Brain microvascular endothelial cell (primary cell): ENCODE data around the gene TEX10.

Experiments
- DNase-seq: peaks from one replicate; pipeline ENCODE4 v3.0.0-alpha.2; 2020
- H3K27ac ChIP-seq: fragments of 250-450 bp; sonication (Bioruptor Pico); 2 replicates; pipeline ENCODE4 v1.5.1; 2020; ENCODE audit warnings: mild to moderate bottlenecking, moderate library complexity
- H3K27me3 ChIP-seq: fragments of 250-450 bp; sonication (Bioruptor Pico); replicated peaks from 2 replicates; pipeline ENCODE4 v1.5.1; 2020; ENCODE audit warnings: mild to moderate bottlenecking
- H3K36me3 ChIP-seq: fragments of 250-450 bp; sonication (Bioruptor Pico); replicated peaks from 2 replicates; pipeline ENCODE4 v1.5.1; 2020; ENCODE audit warnings: mild to moderate bottlenecking
- H3K4me3 ChIP-seq: 2 replicates; pipeline ENCODE4 v1.5.1; 2011; ENCODE audit warnings: low read depth, mild to moderate bottlenecking, control low read depth, low read length, moderate library complexity
- CTCF ChIP-seq: IDR thresholded peaks from 2 replicates; pipeline ENCODE4 v1.5.1; 2011; ENCODE audit warnings: low read depth, mild to moderate bottlenecking, moderate library complexity, low read length, control low read depth, inconsistent platforms; ENCODE audit errors: missing control alignments
- in situ Hi-C: cut with HindIII; loops from 2 replicates; pipeline ENCODE4 v1.10.0; 2017; ENCODE audit warnings: low sequenced_read_pairs, low pct_ligation_motif_present

TEX10 gene

GRCh38 chr9:100290714-100291113 lies 62.0 kb downstream of the TEX10 start:
- peaks cover 18% of the 10 kb centered on the region for H3K36me3 ChIP-seq
- no peak for DNase-seq
- H3K27ac ChIP-seq = no peak overlapping the region
- no peak overlapping the region for H3K4me3 ChIP-seq
- H3K27me3 ChIP-seq = no peaks in the 10 kb centered on the region
- no peak for TF ChIP-seq CTCF
- in situ Hi-C loops = no loop called here

- Histone ChIP-seq H3K27ac (no peak overlapping the region), H3K4me3 (no peak overlapping the region), H3K27me3 (no peaks in the 10 kb centered on the region), H3K36me3 (peaks cover 16% of the 10 kb centered on the region)
- in situ Hi-C loops = no loop called here
- DNase-seq = no peak
- TF ChIP-seq CTCF = no peak
Measured at GRCh38 chr9:100287186-100287585, 65.6 kb downstream of the TEX10 start.

GRCh38 chr9:100286257-100286656 lies 66.5 kb downstream of the TEX10 start:
- H3K27me3 ChIP-seq = no peaks in the 10 kb centered on the region
- peaks cover 15% of the 10 kb centered on the region for H3K36me3 ChIP-seq
- no peak for DNase-seq
- no peak overlapping the region for H3K27ac ChIP-seq
- in situ Hi-C loops = no loop called here
- TF ChIP-seq CTCF = no peak
- H3K4me3 ChIP-seq = no peak overlapping the region

- Histone ChIP-seq H3K27me3 (no peaks in the 10 kb centered on the region), H3K4me3 (no peak overlapping the region), H3K27ac (no peak overlapping the region), H3K36me3 (peaks cover 13% of the 10 kb centered on the region)
- no peak for TF ChIP-seq CTCF
- DNase-seq = no peak
- in situ Hi-C loops = no loop called here
Measured at GRCh38 chr9:100285601-100286000, 67.1 kb downstream of the TEX10 start.

GRCh38 chr9:100285080-100285479 lies 67.7 kb downstream of the TEX10 start:
- H3K4me3 ChIP-seq = no peak overlapping the region
- in situ Hi-C loops = no loop called here
- H3K27me3 ChIP-seq = no peaks in the 10 kb centered on the region
- peaks cover 13% of the 10 kb centered on the region for H3K36me3 ChIP-seq
- TF ChIP-seq CTCF = no peak
- no peak overlapping the region for H3K27ac ChIP-seq
- no peak for DNase-seq

GRCh38 chr9:100284247-100284646 lies 68.5 kb downstream of the TEX10 start:
- no peak for TF ChIP-seq CTCF
- no peaks in the 10 kb centered on the region for H3K27me3 ChIP-seq
- no peak overlapping the region for H3K27ac ChIP-seq
- peaks cover 13% of the 10 kb centered on the region for H3K36me3 ChIP-seq
- in situ Hi-C loops = no loop called here
- no peak for DNase-seq
- H3K4me3 ChIP-seq = no peak overlapping the region
